DOHH2 (cell line): ENCODE measurements around the gene LAMA2.

Experiments
- H3F3A ChIP-seq: fragments of 200-600 bp; sonication (generic), shearing (Covaris generic); 2 replicates; pipeline ENCODE4 v1.6.0; 2016; ENCODE audit warnings: antibody characterized with exemption, mild to moderate bottlenecking; ENCODE audit not compliant: control insufficient read depth, insufficient read depth
- H3K27ac ChIP-seq: fragments of 200-600 bp; sonication (generic); 2 replicates; pipeline ENCODE4 v1.5.1; 2014; ENCODE audit warnings: low read depth, mild to moderate bottlenecking, low read length, moderate library complexity
- H3K27me3 ChIP-seq: fragments of 200-600 bp; sonication (generic); 2 replicates; pipeline ENCODE4 v1.6.1; 2014; ENCODE audit warnings: mild to moderate bottlenecking, low read length, mixed read lengths; ENCODE audit not compliant: control insufficient read depth
- H3K36me3 ChIP-seq: fragments of 200-600 bp; sonication (generic); 2 replicates; pipeline ENCODE4 v1.6.1; 2014; ENCODE audit warnings: mild to moderate bottlenecking, low read length, moderate library complexity, mixed read lengths; ENCODE audit not compliant: control insufficient read depth
- H3K4me1 ChIP-seq: fragments of 200-600 bp; sonication (generic); 2 replicates; pipeline ENCODE4 v1.6.1; 2014; ENCODE audit warnings: mild to moderate bottlenecking, low read length, mixed read lengths; ENCODE audit not compliant: control insufficient read depth
- H3K4me2 ChIP-seq: fragments of 200-600 bp; sonication (generic); 2 replicates; pipeline ENCODE4 v1.6.0; 2014; ENCODE audit warnings: mild to moderate bottlenecking, low read length, moderate library complexity
- H3K4me3 ChIP-seq: fragments of 200-600 bp; sonication (generic); 2 replicates; pipeline ENCODE4 v1.5.1; 2014; ENCODE audit warnings: mild to moderate bottlenecking, low read length, mixed read lengths
- H3K79me2 ChIP-seq: fragments of 200-600 bp; sonication (generic); 2 replicates; pipeline ENCODE4 v1.6.1; 2014; ENCODE audit warnings: mild to moderate bottlenecking, low read length, mixed read lengths; ENCODE audit not compliant: control insufficient read depth
- H3K9me2 ChIP-seq: fragments of 200-600 bp; sonication (generic); replicated peaks from 2 replicates; pipeline ENCODE4 v1.6.1; 2014; ENCODE audit warnings: mild to moderate bottlenecking, low read length, mixed read lengths; ENCODE audit not compliant: control insufficient read depth
- H3K9me3 ChIP-seq: fragments of 200-600 bp; sonication (generic); 2 replicates; pipeline ENCODE4 v1.6.1; 2014; ENCODE audit warnings: antibody characterized with exemption, low read length, mixed read lengths; ENCODE audit not compliant: control insufficient read depth, insufficient read depth
- H4K20me1 ChIP-seq: fragments of 200-600 bp; sonication (generic); 2 replicates; pipeline ENCODE4 v1.6.0; 2014; ENCODE audit warnings: low read depth, mild to moderate bottlenecking, antibody characterized with exemption, low read length, moderate library complexity; ENCODE audit not compliant: control insufficient read depth, insufficient read depth
- EZH2phosphoT487 ChIP-seq: fragments of 200-600 bp; sonication (generic); IDR thresholded peaks from 2 replicates; pipeline ENCODE4 v1.6.1; 2017; ENCODE audit warnings: borderline replicate concordance, mild to moderate bottlenecking, antibody characterized with exemption, low read length, moderate library complexity, mixed read lengths
- TF ChIP-seq, protein P1 (sequence below): fragments of 200-600 bp; sonication (generic); IDR thresholded peaks from one replicate; pipeline ENCODE4 v1.5.1; 2014; ENCODE audit warnings: antibody characterized with exemption, mild to moderate bottlenecking, low read depth, low read length; ENCODE audit not compliant: poor library complexity, severe bottlenecking

LAMA2 gene

GRCh38 chr6:129534926-129535325, 652.0 kb downstream of the LAMA2 start:
- no peak overlapping the region for H3K4me3 ChIP-seq
- H3K4me1 ChIP-seq: no peaks in the 10 kb centered on the region
- peaks cover 6% of the 10 kb centered on the region; the same call in 1 of the 2 replicates for H3K27me3 ChIP-seq
- H3K27ac ChIP-seq: no peak overlapping the region
- no peaks in the 10 kb centered on the region for H3K9me3 ChIP-seq
- H3K79me2 ChIP-seq: no peaks in the 10 kb centered on the region
- H3F3A ChIP-seq: no peaks in the 10 kb centered on the region
- TF ChIP-seq, protein P1, sequence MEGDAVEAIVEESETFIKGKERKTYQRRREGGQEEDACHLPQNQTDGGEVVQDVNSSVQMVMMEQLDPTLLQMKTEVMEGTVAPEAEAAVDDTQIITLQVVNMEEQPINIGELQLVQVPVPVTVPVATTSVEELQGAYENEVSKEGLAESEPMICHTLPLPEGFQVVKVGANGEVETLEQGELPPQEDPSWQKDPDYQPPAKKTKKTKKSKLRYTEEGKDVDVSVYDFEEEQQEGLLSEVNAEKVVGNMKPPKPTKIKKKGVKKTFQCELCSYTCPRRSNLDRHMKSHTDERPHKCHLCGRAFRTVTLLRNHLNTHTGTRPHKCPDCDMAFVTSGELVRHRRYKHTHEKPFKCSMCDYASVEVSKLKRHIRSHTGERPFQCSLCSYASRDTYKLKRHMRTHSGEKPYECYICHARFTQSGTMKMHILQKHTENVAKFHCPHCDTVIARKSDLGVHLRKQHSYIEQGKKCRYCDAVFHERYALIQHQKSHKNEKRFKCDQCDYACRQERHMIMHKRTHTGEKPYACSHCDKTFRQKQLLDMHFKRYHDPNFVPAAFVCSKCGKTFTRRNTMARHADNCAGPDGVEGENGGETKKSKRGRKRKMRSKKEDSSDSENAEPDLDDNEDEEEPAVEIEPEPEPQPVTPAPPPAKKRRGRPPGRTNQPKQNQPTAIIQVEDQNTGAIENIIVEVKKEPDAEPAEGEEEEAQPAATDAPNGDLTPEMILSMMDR: no peak
- TF ChIP-seq EZH2phosphoT487: no peak
- no peaks in the 10 kb centered on the region for H3K36me3 ChIP-seq
- no peak overlapping the region for H3K4me2 ChIP-seq
- H4K20me1 ChIP-seq: no peaks in the 10 kb centered on the region
- no peaks in the 10 kb centered on the region for H3K9me2 ChIP-seq

DNA sequence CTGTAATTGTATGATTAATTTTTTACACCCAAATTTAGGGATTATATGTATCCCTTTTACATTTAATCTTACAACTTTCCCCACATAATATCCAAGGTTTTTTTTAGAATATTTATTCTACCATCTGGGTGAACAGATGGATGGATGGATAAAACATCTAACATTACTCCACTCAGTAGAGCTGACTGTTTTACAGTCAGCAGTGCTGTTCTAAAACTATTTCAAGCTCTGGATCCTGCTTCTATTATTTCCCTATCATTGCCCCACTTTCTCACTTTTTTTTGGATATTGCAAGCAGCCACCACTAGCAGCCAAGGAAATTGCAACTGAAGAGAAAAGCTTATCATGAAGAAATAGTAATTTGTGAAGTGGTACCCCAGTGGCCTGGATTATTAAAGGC, 653.3 kb downstream of the LAMA2 start:
- no peak overlapping the region for H3K27ac ChIP-seq
- H3K27me3 ChIP-seq: peaks cover 6% of the 10 kb centered on the region; the same call in 1 of the 2 replicates
- no peaks in the 10 kb centered on the region for H3K4me1 ChIP-seq

DNA sequence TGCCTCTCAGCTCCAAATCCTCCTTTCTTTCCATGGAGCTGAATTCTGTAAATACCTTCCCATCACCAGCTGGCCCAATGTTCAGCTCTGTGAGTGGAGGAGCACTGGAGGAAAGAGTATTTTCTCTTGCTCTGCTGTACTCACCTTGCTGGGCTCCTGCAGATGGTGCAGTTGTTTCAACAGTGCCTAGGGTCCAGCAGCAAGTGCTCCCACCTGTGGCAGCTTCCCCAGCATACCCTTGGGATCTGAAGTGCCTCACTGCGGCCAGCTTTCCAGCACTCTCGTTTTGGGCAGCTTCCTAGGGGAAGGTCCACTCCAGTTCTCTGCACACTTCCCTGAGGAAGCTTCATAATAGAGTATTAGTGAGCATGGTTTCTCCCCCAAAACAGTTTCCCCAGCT, 656.1 kb downstream of the LAMA2 start:
- Histone ChIP-seq H3F3A (no peaks in the 10 kb centered on the region), H3K9me3 (no peaks in the 10 kb centered on the region), H3K79me2 (no peaks in the 10 kb centered on the region), H3K27me3 (peaks cover 6% of the 10 kb centered on the region; the same call in 1 of the 2 replicates), H3K4me3 (no peak overlapping the region), H3K4me2 (no peak overlapping the region), H4K20me1 (no peaks in the 10 kb centered on the region), H3K4me1 (no peaks in the 10 kb centered on the region), H3K36me3 (no peaks in the 10 kb centered on the region), H3K9me2 (no peaks in the 10 kb centered on the region), H3K27ac (no peak overlapping the region)
- TF ChIP-seq, protein P1: no peak
- TF ChIP-seq EZH2phosphoT487: no peak

More for the DNA sequence above, 653.3 kb downstream of the LAMA2 start:
- no peaks in the 10 kb centered on the region for H3K9me2 ChIP-seq
- no peaks in the 10 kb centered on the region for H3F3A ChIP-seq
- no peaks in the 10 kb centered on the region for H3K9me3 ChIP-seq
- H4K20me1 ChIP-seq: no peaks in the 10 kb centered on the region
- TF ChIP-seq, protein P1: no peak
- no peak for TF ChIP-seq EZH2phosphoT487
- no peak overlapping the region for H3K4me2 ChIP-seq
- H3K4me3 ChIP-seq: no peak overlapping the region
- no peaks in the 10 kb centered on the region for H3K79me2 ChIP-seq
- no peaks in the 10 kb centered on the region for H3K36me3 ChIP-seq

- Histone ChIP-seq H3K27me3 (peaks cover 5% of the 10 kb centered on the region; the same call in 1 of the 2 replicates), H3K9me2 (no peaks in the 10 kb centered on the region), H3K4me3 (no peak overlapping the region), H4K20me1 (no peaks in the 10 kb centered on the region), H3K9me3 (no peaks in the 10 kb centered on the region), H3K79me2 (no peaks in the 10 kb centered on the region), H3F3A (no peaks in the 10 kb centered on the region), H3K4me2 (no peak overlapping the region), H3K4me1 (no peaks in the 10 kb centered on the region), H3K27ac (no peak overlapping the region), H3K36me3 (no peaks in the 10 kb centered on the region)
- TF ChIP-seq, protein P1: no peak
- no peak for TF ChIP-seq EZH2phosphoT487
These were observed 659.8 kb downstream of the LAMA2 start for GRCh38 chr6:129542705-129543104.
